A673 (cell line): ENCODE data around the gene ZNF500.

Experiments
- EZH2 ChIP-seq: fragments of 200-600 bp; sonication (generic); IDR thresholded peaks from 2 replicates; pipeline ENCODE4 v1.6.1; 2017; ENCODE audit warnings: borderline replicate concordance, low read depth, mild to moderate bottlenecking, mixed read lengths, antibody characterized with exemption, low read length; ENCODE audit not compliant: poor library complexity, severe bottlenecking
- TF ChIP-seq, protein P1 (sequence below): fragments of 300-800, 200-600 bp; sonication (generic); conservative IDR thresholded peaks from 2 replicates; pipeline ENCODE4 v1.5.1; 2017; ENCODE audit warnings: low read depth, mild to moderate bottlenecking, antibody characterized with exemption, low read length, moderate library complexity, mixed read lengths

DNA sequence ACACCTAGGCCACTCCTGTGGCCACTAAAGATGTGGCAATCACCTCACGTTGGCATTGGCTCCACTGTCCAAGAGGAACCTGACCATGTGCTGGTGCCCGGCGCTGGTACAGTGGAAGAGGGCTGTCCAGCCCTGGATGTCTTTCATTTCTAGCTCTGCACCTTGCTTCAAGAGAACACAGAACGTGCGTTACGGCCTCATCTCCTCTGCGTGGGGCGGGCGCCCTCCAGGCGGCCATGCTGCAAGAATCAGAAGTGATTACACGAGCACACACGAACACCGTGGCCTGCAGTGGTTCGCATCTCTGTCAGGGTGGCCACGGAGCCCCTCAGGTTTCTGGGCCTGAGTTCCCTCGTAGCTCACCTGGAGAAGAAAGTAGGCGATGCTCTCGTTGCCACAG lies 40.3 kb downstream of the ZNF500 start:
- TF ChIP-seq, protein P1, sequence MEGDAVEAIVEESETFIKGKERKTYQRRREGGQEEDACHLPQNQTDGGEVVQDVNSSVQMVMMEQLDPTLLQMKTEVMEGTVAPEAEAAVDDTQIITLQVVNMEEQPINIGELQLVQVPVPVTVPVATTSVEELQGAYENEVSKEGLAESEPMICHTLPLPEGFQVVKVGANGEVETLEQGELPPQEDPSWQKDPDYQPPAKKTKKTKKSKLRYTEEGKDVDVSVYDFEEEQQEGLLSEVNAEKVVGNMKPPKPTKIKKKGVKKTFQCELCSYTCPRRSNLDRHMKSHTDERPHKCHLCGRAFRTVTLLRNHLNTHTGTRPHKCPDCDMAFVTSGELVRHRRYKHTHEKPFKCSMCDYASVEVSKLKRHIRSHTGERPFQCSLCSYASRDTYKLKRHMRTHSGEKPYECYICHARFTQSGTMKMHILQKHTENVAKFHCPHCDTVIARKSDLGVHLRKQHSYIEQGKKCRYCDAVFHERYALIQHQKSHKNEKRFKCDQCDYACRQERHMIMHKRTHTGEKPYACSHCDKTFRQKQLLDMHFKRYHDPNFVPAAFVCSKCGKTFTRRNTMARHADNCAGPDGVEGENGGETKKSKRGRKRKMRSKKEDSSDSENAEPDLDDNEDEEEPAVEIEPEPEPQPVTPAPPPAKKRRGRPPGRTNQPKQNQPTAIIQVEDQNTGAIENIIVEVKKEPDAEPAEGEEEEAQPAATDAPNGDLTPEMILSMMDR: no peak
- no peak for TF ChIP-seq EZH2
